Uterus (tissue), 4 donors: ENCODE results near the gene PAPLN. TPM values are rescaled to one million over a fixed set of nuclear protein-coding genes. Genes with fewer than 3 reads are reported as not detected.

Experiments used
- DNase-seq, 2 donors: peaks; one replicate each; pipeline ENCODE4 v3.0.0-alpha.2; 2019 to 2020
- H3K27ac ChIP-seq, 2 donors: fragments of 200-600 bp; sonication (generic); 1 replicate in 1 of 2; 2 replicates in 1 of 2; pipeline ENCODE4 v1.5.1; 2016 to 2018
- H3K27me3 ChIP-seq, 2 donors: fragments of 200-600 bp; sonication (generic); one replicate each; pipeline ENCODE4 v1.5.1; 2018 to 2019; ENCODE audit warnings: control low read depth in 1 of 2
- H3K36me3 ChIP-seq, 2 donors: fragments of 200-600 bp; sonication (generic); one replicate each; pipeline ENCODE4 v1.5.1; 2019; ENCODE audit warnings: control low read depth in 1 of 2
- H3K4me1 ChIP-seq, 2 donors: fragments of 200-600 bp; sonication (generic); one replicate each; pipeline ENCODE4 v1.5.1; 2018 to 2019; ENCODE audit warnings: control low read depth in 1 of 2
- H3K4me3 ChIP-seq, 2 donors: fragments of 200-600 bp; sonication (generic); 1 replicate in 1 of 2; 2 replicates in 1 of 2; pipeline ENCODE4 v1.5.1; 2018 to 2019; ENCODE audit warnings: mild to moderate bottlenecking in 1 of 2
- H3K9me3 ChIP-seq, 2 donors: fragments of 200-600 bp; sonication (generic); one replicate each; pipeline ENCODE4 v1.5.1; 2019; ENCODE audit warnings: control low read depth in 1 of 2
- CTCF ChIP-seq, 4 experiments: fragments of 200-600 bp in 2 of 4; fragments of 450-650 bp in 2 of 4; sonication (generic) in 2 of 4; IDR thresholded peaks; one replicate each; pipeline ENCODE4 v1.5.1; 2016 to 2019; ENCODE audit warnings: antibody characterized with exemption in 4 of 4, mild to moderate bottlenecking in 2 of 4, moderate library complexity in 1 of 4
- POLR2A ChIP-seq, 2 donors: fragments of 450-650 bp; IDR thresholded peaks; one replicate each; pipeline ENCODE4 v1.6.1; 2016; ENCODE audit warnings: antibody characterized with exemption in 2 of 2, mild to moderate bottlenecking in 1 of 2, moderate library complexity in 1 of 2
- intact Hi-C: fragments of 100-400 bp; cut with DNase I; formaldehyde crosslinking; loops from one replicate; pipeline ENCODE4 v1.15.1; 2023; ENCODE audit warnings: low total_unique reads
- total RNA-seq, 4 donors: library from RNA; depleted of rRNA in 3 of 4; stranded (reverse); fragments of >200 nt in 3 of 4; gene quantifications; one replicate each; pipeline versions ENCODE4 v1.1.0 to v1.2.4, GENCODE V29; 2014 to 2023
- donor health status: DM: yes; HTN: yes; CAD: no.

The PAPLN gene
- total RNA-seq, 4 donors from 2014 or later, result 16.5 to 40.2 (median 33.1) TPM

DNA sequence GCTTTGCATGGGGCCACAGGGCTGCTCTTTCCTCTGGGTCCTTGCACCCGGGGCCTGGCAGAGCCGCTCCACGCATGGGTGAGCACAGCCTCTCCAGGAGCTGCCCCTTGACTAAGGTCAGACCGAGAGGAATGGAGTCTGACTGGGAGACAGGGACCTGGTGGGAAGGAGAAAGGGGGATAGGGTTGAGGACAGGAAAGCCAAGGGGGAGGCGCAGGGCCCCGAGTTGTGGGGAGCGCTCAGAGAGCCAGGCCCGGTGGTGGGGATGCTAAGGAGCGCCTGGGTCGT is 16.0 kb downstream of the PAPLN start:
- intact Hi-C loops, result no loop called here
- DNase-seq, result no peak
- no peak overlapping the region for H3K4me3 ChIP-seq
- TF ChIP-seq CTCF (IDR thresholded peaks at IDR 0.05) (no peak), POLR2A (IDR thresholded peaks at IDR 0.05) (no peak)
- H3K27ac ChIP-seq, result no peak overlapping the region
- no peaks in the 10 kb centered on the region for H3K4me1 ChIP-seq
- H3K9me3 ChIP-seq, result no peaks in the 10 kb centered on the region
- H3K36me3 ChIP-seq, result no peaks in the 10 kb centered on the region
- H3K27me3 ChIP-seq, result no peaks in the 10 kb centered on the region

DNA sequence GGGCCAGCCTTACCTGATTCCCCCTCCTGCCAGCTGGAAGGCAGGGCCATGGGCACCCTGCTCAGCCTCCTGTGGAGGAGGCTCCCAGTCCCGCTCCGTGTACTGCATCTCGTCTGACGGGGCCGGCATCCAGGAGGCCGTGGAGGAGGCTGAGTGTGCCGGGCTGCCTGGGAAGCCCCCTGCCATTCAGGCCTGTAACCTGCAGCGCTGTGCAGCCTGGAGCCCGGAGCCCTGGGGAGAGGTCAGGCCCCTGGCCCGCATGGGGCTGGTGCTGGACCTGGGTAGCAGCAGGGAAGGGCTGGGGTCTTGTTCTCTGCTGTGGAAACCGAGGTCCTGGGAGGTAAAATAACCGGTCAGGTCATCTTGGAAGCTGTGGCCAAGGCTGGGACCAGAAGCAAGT is 16.4 kb downstream of the PAPLN start:
- no peaks in the 10 kb centered on the region for H3K36me3 ChIP-seq
- intact Hi-C loops, result no loop called here
- no peaks in the 10 kb centered on the region for H3K9me3 ChIP-seq
- no peak for TF ChIP-seq CTCF (IDR thresholded peaks at IDR 0.05)
- TF ChIP-seq POLR2A (IDR thresholded peaks at IDR 0.05), result no peak
- H3K4me3 ChIP-seq, result no peak overlapping the region
- H3K27me3 ChIP-seq, result no peaks in the 10 kb centered on the region
- no peak overlapping the region for H3K27ac ChIP-seq
- no peaks in the 10 kb centered on the region for H3K4me1 ChIP-seq
- DNase-seq, result no peak

GRCh38 chr14:73254247-73255004 is 17.1 kb downstream of the PAPLN start:
- Histone ChIP-seq H3K27ac (no peak overlapping the region), H3K36me3 (no peaks in the 10 kb centered on the region), H3K9me3 (no peaks in the 10 kb centered on the region), H3K4me1 (no peaks in the 10 kb centered on the region), H3K27me3 (no peaks in the 10 kb centered on the region), H3K4me3 (no peak overlapping the region)
- intact Hi-C loops, result no loop called here
- DNase-seq, result no peak
- TF ChIP-seq CTCF (IDR thresholded peaks at IDR 0.05) (no peak), POLR2A (IDR thresholded peaks at IDR 0.05) (no peak)

DNA sequence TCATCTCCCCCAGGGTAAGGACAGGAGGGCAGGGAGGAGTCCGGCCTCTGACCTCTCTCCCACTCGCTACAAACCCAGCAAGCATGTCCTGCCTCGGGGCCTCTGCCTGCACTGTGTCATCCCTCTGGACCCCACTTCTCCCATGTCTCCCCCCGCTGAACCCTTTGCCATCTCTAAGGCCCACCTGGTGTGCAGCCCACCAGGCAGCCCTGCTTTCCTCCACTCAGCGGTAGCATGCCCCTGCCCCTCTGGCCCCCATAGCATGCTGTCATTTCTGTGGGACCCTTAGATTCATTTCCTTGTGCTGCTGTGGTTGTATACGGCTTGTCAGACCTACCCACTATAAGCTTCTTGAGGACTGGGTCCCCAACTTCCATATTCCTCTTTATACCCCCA is 17.7 kb downstream of the PAPLN start:
- H3K4me3 ChIP-seq, result no peak overlapping the region
- DNase-seq, result no peak
- H3K4me1 ChIP-seq, result no peaks in the 10 kb centered on the region
- TF ChIP-seq CTCF (IDR thresholded peaks at IDR 0.05) (no peak), POLR2A (IDR thresholded peaks at IDR 0.05) (no peak)
- no peaks in the 10 kb centered on the region for H3K9me3 ChIP-seq
- H3K36me3 ChIP-seq, result no peaks in the 10 kb centered on the region
- intact Hi-C loops, result no loop called here
- H3K27ac ChIP-seq, result no peak overlapping the region
- no peaks in the 10 kb centered on the region for H3K27me3 ChIP-seq

GRCh38 chr14:73255693-73256225 is 18.5 kb downstream of the PAPLN start:
- no peaks in the 10 kb centered on the region for H3K9me3 ChIP-seq
- intact Hi-C loops, result no loop called here
- H3K36me3 ChIP-seq, result no peaks in the 10 kb centered on the region
- no peak overlapping the region for H3K4me3 ChIP-seq
- H3K27ac ChIP-seq, result no peak overlapping the region
- H3K4me1 ChIP-seq, result no peaks in the 10 kb centered on the region
- H3K27me3 ChIP-seq, result no peaks in the 10 kb centered on the region
- DNase-seq, result no peak
- TF ChIP-seq CTCF (IDR thresholded peaks at IDR 0.05) (no peak), POLR2A (IDR thresholded peaks at IDR 0.05) (no peak)
